HEK293 (cell line): ENCODE data around the gene GLT6D1.

Experiments
- CTCF ChIA-PET: fragments of 350-600 bp; formaldehyde crosslinking; extraction: SDS; loops from one replicate; lab custom pipeline; 2021; ENCODE audit warnings: antibody characterized with exemption; lab: Yijun Ruan, JAX
- POLR2A ChIA-PET: fragments of 300-600 bp; formaldehyde crosslinking; extraction: SDS; loops from one replicate; lab custom pipeline; 2020; ENCODE audit warnings: antibody characterized with exemption, inconsistent platforms; lab: Yijun Ruan, JAX
- H3K27ac ChIP-seq: fragments of 200-500 bp; sonication (Bioruptor generic); 2 replicates; pipeline ENCODE4 v1.5.1; 2014; ENCODE audit warnings: low read depth, low read length, control low read depth, inconsistent platforms; ENCODE audit errors: extremely low read depth
- H3K36me3 ChIP-seq, 2 experiments: fragments of 200-500 bp in 1 of 2; sonication (Bioruptor generic) in 1 of 2; 1 replicate in 1 of 2; 2 replicates in 1 of 2; pipeline ENCODE4 v1.5.1; 2014 to 2017; ENCODE audit warnings: inconsistent platforms in 2 of 2, low read length in 2 of 2; ENCODE audit not compliant: control insufficient read depth in 2 of 2, insufficient read depth in 1 of 2
- H3K4me1 ChIP-seq: fragments of 200-500 bp; sonication (Bioruptor generic); 2 replicates; pipeline ENCODE4 v1.5.1; 2014; ENCODE audit warnings: mild to moderate bottlenecking, low read length, inconsistent platforms; ENCODE audit not compliant: control insufficient read depth, insufficient read depth
- H3K4me3 ChIP-seq: 2 replicates; pipeline ENCODE4 v1.5.1; 2011; ENCODE audit warnings: low read depth, mild to moderate bottlenecking, control low read depth, low read length, moderate library complexity
- H3K9me3 ChIP-seq: fragments of 200-500 bp; sonication (Bioruptor generic); 2 replicates; pipeline ENCODE4 v1.5.1; 2014; ENCODE audit warnings: low read depth, low read length, inconsistent platforms; ENCODE audit not compliant: control insufficient read depth, insufficient read depth
- ATF2 ChIP-seq: fragments of 450-650 bp; formaldehyde crosslinking; IDR thresholded peaks from 2 replicates; pipeline ENCODE4 v1.5.1; 2016; ENCODE audit warnings: missing biosample characterization, missing genetic modification characterization, low read depth
- GLIS1 ChIP-seq: fragments of 450-650 bp; formaldehyde crosslinking; IDR thresholded peaks from 2 replicates; pipeline ENCODE4 v1.5.1; 2016; ENCODE audit warnings: missing biosample characterization, missing genetic modification characterization
- IKZF3 ChIP-seq: fragments of 450-650 bp; IDR thresholded peaks from 2 replicates; pipeline ENCODE4 v1.5.0; 2018; ENCODE audit warnings: missing biosample characterization, mild to moderate bottlenecking, missing genetic modification characterization, moderate library complexity
- MEIS1 ChIP-seq: sonication (generic); formaldehyde crosslinking; IDR thresholded peaks from 2 replicates; pipeline ENCODE4 v1.8.1; 2022; ENCODE audit warnings: missing genetic modification reagents, mild to moderate bottlenecking, borderline replicate concordance
- PATZ1 ChIP-seq: fragments of 450-650 bp; formaldehyde crosslinking; IDR thresholded peaks from 2 replicates; pipeline ENCODE4 v1.5.1; 2016; ENCODE audit warnings: missing biosample characterization, missing genetic modification characterization
- SP3 ChIP-seq: fragments of 450-650 bp; formaldehyde crosslinking; IDR thresholded peaks from 2 replicates; pipeline ENCODE4 v1.5.1; 2016; ENCODE audit warnings: missing biosample characterization, missing genetic modification characterization
- SP7 ChIP-seq: fragments of 450-650 bp; formaldehyde crosslinking; IDR thresholded peaks from 2 replicates; pipeline ENCODE4 v1.5.1; 2016; ENCODE audit warnings: missing biosample characterization, missing genetic modification characterization
- TRIM28 ChIP-seq: IDR thresholded peaks from 2 replicates; pipeline ENCODE4 v1.6.1; 2011; ENCODE audit warnings: low read length, control low read depth, borderline replicate concordance
- WT1 ChIP-seq: fragments of 450-650 bp; formaldehyde crosslinking; IDR thresholded peaks from 2 replicates; pipeline ENCODE4 v1.5.1; 2016; ENCODE audit warnings: missing biosample characterization, missing genetic modification characterization
- YY2 ChIP-seq: fragments of 450-650 bp; formaldehyde crosslinking; IDR thresholded peaks from 2 replicates; pipeline ENCODE4 v1.5.1; 2016; ENCODE audit warnings: missing biosample characterization, missing genetic modification characterization
- ZBTB11 ChIP-seq: fragments of 450-650 bp; formaldehyde crosslinking; conservative IDR thresholded peaks from 2 replicates; pipeline ENCODE4 v1.5.1; 2016; ENCODE audit warnings: low read depth, missing biosample characterization, missing genetic modification characterization
- ZBTB44 ChIP-seq: fragments of 450-650 bp; IDR thresholded peaks from 2 replicates; pipeline ENCODE4 v1.5.1; 2018; ENCODE audit warnings: missing biosample characterization, mild to moderate bottlenecking, missing genetic modification characterization
- ZFP37 ChIP-seq: fragments of 450-650 bp; formaldehyde crosslinking; IDR thresholded peaks from 2 replicates; pipeline ENCODE4 v1.5.1; 2016; ENCODE audit warnings: missing biosample characterization, missing genetic modification characterization
- ZNF112 ChIP-seq: fragments of 450-650 bp; formaldehyde crosslinking; IDR thresholded peaks from 2 replicates; pipeline ENCODE4 v1.5.0; 2017; ENCODE audit warnings: missing biosample characterization, missing genetic modification characterization
- ZNF266 ChIP-seq: fragments of 450-650 bp; formaldehyde crosslinking; IDR thresholded peaks from 2 replicates; pipeline ENCODE4 v1.5.1; 2016; ENCODE audit warnings: missing biosample characterization, missing genetic modification characterization, low read depth
- ZNF350 ChIP-seq: fragments of 450-650 bp; formaldehyde crosslinking; IDR thresholded peaks from 2 replicates; pipeline ENCODE4 v1.5.0; 2017; ENCODE audit warnings: missing biosample characterization, mild to moderate bottlenecking, missing genetic modification characterization
- ZNF354C ChIP-seq: fragments of 450-650 bp; formaldehyde crosslinking; IDR thresholded peaks from 2 replicates; pipeline ENCODE4 v1.5.1; 2016; ENCODE audit warnings: missing biosample characterization, missing genetic modification characterization, low read depth, borderline replicate concordance
- ZNF362 ChIP-seq: fragments of 450-650 bp; formaldehyde crosslinking; IDR thresholded peaks from 2 replicates; pipeline ENCODE4 v1.5.1; 2016; ENCODE audit warnings: missing biosample characterization, missing genetic modification characterization
- ZNF513 ChIP-seq: fragments of 450-650 bp; IDR thresholded peaks from 2 replicates; pipeline ENCODE4 v1.5.1; 2018; ENCODE audit warnings: missing biosample characterization, missing genetic modification characterization
- ZNF530 ChIP-seq: fragments of 450-650 bp; formaldehyde crosslinking; IDR thresholded peaks from 2 replicates; pipeline ENCODE4 v1.5.1; 2016; ENCODE audit warnings: low read depth, missing biosample characterization, missing genetic modification characterization
- ZNF830 ChIP-seq: fragments of 450-650 bp; IDR thresholded peaks from 2 replicates; pipeline ENCODE4 v1.5.0; 2018; ENCODE audit warnings: missing biosample characterization, missing genetic modification characterization, low read depth, mild to moderate bottlenecking, moderate library complexity
- ZXDB ChIP-seq: fragments of 450-650 bp; formaldehyde crosslinking; IDR thresholded peaks from 2 replicates; pipeline ENCODE4 v1.5.1; 2016; ENCODE audit warnings: missing biosample characterization, missing genetic modification characterization

GLT6D1 gene

GRCh38 chr9:135661816-135662560 is 22.6 kb upstream of the GLT6D1 start:
- CTCF ChIA-PET, result interaction anchor here (1.1 kb wide), 1 partner anchor 32 kb away, joined by 3 read pairs; no protein-coding TSS in a partner anchor
- Histone ChIP-seq H3K4me3 (no peak overlapping the region), H3K36me3 (no peaks in the 10 kb centered on the region), H3K4me1 (no peaks in the 10 kb centered on the region), H3K9me3 (no peaks in the 10 kb centered on the region)
- TF ChIP-seq TRIM28 (no peak), ZNF354C (tag by site-specific recombination) (no peak), ZNF266 (tag by site-specific recombination) (no peak), MEIS1 (CRISPR knock-in tag) (no peak), GLIS1 (no peak), ZBTB44 (tag by site-specific recombination) (no peak), PATZ1 (tag by site-specific recombination) (no peak), IKZF3 (tag by site-specific recombination) (no peak), ZNF112 (tag by site-specific recombination) (no peak), ZNF362 (tag by site-specific recombination) (no peak), WT1 (no peak), SP7 (no peak), SP3 (tag by site-specific recombination) (no peak), ZBTB11 (no peak)
- TF ChIP-seq, all 188 proteins: peak for 0
- no peak overlapping the region for H3K27ac ChIP-seq
- POLR2A ChIA-PET, result no interaction called here

- no peaks in the 10 kb centered on the region for H3K36me3 ChIP-seq
- CTCF ChIA-PET, result no interaction called here
- H3K4me1 ChIP-seq, result no peaks in the 10 kb centered on the region
- H3K27ac ChIP-seq, result no peak overlapping the region
- H3K4me3 ChIP-seq, result no peak overlapping the region
- POLR2A ChIA-PET, result no interaction called here
- H3K9me3 ChIP-seq, result no peaks in the 10 kb centered on the region
- TF ChIP-seq ATF2 (tag by site-specific recombination) (no peak), SP3 (tag by site-specific recombination) (no peak), ZNF350 (tag by site-specific recombination) (no peak), ZNF513 (tag by site-specific recombination) (no peak), YY2 (no peak), ZFP37 (tag by site-specific recombination) (no peak), ZNF830 (tag by site-specific recombination) (no peak), ZNF530 (tag by site-specific recombination) (no peak), ZXDB (tag by site-specific recombination) (no peak)
Observed at GRCh38 chr9:135660407-135660806, 21.1 kb upstream of the GLT6D1 start.
